CD4-positive, alpha-beta T cell treated with Interleukin-2 at 100 ng/mL for 4 hours (primary cell): ENCODE results near the gene IZUMO1R.
"Not testable (repeated sequence)": the region's sequence is repeated elsewhere in the genome, so short reads cannot be mapped to it uniquely, and the experiment has no call there.

Experiments used
- DNase-seq: peaks from one replicate; pipeline ENCODE4 v3.0.0-alpha.2; 2020; ENCODE audit warnings: low spot score

Gene IZUMO1R

DNA sequence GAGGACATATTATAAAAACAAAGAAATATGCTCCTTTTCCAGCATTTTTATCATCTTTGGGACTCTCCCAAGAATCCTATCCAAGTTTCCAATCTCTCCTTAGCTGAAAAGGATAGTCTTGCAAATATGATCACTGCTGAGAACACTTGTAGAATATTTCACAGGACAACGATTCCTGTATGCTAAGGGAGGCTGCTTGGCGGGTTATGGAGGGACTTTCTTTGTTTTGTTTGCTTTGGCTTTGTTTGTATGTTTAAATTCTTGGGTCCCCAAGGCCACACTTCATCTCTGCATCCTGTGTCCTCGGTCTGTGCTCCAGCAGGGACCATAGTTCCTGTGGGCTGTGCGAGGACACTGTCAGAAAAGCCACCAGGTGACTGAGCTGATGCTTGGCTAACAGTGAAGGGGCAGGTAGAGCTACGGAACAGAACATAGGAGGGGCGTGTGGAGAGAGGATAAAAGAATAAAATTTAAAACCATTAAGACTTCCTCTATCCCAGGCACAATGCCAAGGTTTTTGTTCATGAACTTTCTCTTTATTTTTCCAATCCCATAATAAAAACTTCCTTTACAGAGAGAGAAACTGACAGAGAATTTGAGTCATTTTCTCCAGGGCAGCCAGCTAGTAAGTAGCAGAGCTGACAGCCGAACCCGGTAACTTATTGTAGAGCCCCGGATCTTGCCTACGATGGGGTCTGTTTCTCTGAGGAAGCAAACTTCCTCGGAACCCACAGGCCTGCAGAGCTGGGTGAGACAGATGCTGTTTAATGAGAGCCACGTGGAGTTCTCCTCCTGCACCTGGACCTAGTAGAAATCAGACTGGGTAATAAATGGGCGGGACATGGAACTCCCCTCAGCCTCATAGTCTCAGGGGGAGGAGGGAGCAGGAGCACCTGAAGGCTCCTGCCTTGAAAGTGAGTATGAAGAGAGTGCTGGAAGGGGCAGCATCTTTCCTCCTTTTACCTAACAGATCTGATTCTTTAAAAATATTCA is at the start of gene IZUMO1R:
Gene IZUMO1R, plus strand, starts transcription at position 615 of the 993 bp plus-strand sequence. CDS start 1,057 bp downstream, outside the sequence.
- no peak for DNase-seq

DNA sequence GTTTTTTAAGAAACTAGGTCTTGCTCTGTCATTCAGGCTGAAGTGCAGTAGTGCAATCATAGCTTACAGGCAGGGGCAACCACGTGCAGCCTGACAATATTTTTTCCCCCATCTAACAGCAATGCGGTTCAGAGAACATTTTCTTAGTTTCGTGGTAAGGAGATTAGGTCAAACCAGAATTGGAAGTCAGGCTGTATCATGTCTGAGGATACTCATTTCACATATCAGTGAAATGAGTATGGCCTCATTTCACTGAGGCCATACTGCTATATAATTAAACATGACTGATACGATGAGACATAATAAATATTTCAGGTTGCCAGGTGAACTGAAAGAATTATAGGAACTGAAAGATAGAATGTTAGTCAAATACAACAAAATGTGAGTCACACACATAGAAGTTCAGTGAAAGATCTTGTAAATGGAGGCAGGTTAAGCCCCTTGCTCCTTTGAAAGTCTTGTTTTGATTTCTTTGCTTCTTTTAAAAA is 32.5 kb upstream of the IZUMO1R start:
- DNase-seq, result no peak

DNA sequence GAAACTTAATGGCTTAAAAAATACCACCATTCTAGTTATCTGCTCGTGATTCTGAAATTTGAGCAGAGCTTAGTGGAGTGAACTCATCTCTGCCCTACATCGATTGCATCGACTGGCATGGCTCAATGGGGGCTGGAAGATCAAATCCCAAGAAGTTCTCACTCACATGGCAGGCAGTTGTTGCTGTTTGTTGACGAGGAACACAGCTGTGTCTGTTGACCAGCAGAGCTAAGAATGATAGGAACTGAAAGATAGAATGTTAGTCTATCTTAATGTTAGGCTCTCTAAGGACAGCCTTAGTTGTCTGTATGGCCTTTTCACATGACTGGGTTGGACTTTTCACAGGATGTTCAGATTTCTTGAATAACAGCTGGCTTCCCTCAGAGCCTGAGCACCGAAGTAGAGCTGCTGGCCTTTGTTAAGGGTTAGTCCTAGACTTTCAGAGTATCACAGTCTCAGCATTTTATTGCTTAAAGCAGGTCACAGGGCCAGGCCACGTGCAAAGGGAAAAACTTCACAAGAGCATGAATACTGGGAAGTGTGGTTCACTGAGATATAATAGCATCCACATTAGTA is 31.6 kb upstream of the IZUMO1R start:
- no peak for DNase-seq

DNA sequence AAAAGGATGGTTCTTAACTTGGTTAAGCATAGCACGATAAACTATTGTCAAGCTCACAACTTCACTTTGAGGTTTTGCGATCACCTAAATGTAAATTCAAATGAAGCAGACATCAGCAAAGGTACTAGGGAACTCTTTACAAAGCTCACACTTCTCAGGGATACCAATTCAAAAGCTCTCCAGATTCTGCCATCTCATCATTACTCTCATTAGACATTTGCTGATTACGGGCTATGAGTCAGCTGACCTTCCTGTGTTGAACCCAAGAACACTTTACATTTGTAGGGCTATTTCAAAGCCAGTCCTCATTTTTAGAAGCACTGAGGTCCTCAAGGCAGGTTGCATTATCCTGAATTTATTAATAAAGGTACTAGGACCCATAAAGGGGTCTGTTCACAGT is 28.4 kb upstream of the IZUMO1R start:
- no peak for DNase-seq

DNA sequence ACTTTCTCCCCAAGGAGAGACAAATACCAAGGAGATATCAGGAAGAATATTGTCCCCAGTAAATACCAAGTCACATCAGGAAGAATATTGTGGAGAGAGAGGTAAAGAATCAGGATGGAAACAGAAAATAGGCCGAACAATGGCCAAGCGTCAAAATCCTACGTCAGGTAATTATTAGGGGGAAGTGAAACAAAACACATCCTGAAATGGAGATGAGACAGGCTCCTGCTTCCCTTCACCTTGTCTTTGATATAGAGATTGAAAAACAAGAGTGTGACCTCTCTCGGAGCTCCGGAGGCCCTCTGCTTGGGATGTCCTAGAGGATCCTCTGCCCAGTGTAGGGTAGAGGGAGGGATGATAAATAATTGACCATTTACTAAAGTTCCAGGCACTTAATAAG is 27.4 kb upstream of the IZUMO1R start:
- no peak for DNase-seq

DNA sequence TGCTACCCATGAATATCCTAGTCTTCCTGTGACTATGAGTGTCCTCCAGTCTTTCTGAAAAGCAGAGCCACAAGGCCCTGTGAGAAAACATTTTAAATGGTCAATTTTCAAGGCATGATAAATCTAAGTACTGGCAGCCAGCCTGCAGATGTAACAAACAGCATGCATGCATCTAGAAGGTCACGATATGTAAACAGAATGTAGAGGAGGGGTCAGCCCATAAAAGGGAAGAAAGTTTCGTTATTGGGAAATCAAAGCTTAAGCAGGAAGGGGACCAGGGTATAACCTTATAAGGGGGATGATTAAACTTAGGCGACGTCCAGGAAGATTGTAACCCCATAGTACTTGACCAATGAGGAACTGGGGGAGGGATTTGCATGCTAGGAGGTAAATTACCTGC is 26.2 kb upstream of the IZUMO1R start:
- not testable (repeated sequence) for DNase-seq

DNA sequence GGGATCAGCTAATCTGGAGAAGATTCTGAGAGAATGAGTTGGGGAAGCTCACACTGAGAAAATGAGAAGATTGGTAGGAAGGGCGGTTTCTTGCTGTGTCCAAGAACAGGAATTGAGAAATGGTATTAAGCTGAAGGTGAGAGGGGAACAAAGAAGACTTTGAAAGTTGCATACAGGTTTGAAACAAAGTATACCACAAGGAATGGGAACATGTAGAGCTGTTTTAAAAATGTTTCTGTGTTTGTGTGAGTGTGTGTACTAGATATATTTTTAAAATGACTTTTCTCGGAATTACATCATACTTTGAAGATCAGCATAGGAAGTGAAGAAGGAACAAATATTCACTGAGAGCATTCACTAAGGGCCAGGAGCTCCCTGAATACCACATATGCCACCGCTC is 24.4 kb upstream of the IZUMO1R start:
- no peak for DNase-seq

DNA sequence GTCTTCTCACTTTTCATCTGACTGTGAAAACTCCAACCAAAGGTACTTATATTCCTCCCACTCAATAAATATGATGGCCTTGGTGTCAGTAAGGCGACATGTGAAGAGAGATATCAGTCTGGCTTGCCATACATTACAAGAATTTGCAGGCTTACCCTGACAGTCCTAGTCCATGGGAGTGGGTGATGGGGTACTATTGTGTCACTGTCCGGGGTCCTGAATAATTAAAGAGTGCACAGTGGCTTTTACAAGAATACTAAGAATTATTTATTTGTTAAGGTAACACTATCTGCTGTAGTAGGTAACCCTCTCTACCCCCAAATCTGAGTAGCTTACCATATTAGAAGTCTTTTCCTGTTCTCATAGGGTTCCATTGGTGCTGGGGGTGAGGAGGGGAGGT is 23.1 kb upstream of the IZUMO1R start:
- DNase-seq, result no peak

DNA sequence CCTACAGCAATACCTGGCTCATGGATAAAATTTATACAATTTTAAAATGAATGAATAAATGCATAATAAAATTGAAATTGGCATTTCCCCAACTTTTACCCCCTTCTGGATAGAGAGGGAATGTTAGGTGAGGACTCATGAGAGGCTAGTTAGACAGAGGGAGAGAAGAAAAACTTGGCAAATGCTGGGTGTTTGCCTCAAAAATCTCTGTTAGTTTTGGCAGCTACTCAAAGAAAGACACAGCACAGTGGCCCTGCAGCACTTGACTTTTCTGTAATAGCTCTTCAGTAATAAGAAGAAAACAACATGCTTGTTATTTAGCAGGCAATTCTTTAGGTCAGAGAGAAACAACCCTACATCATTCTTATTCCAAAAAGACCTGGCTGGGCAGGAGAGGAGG is 20.7 kb upstream of the IZUMO1R start:
- no peak for DNase-seq

DNA sequence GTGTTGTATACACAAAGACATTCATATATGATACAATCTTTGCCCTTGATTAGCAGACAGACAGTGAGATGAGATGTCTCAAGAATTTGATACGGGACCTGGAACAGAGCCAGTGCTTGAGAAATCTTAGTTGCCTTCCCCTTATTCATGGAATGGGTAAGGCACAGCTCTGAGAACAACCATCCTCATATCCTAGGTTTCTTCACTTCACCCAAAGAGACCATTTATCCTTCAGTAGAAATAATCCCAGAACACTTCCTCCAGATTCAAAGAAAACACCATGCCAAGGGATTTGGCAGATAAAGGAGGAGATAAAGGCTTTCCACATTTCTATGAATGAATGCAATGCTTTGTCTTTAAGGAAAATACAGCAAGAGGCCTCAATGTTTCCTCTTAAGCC is 8.8 kb upstream of the IZUMO1R start:
- no peak for DNase-seq

DNA sequence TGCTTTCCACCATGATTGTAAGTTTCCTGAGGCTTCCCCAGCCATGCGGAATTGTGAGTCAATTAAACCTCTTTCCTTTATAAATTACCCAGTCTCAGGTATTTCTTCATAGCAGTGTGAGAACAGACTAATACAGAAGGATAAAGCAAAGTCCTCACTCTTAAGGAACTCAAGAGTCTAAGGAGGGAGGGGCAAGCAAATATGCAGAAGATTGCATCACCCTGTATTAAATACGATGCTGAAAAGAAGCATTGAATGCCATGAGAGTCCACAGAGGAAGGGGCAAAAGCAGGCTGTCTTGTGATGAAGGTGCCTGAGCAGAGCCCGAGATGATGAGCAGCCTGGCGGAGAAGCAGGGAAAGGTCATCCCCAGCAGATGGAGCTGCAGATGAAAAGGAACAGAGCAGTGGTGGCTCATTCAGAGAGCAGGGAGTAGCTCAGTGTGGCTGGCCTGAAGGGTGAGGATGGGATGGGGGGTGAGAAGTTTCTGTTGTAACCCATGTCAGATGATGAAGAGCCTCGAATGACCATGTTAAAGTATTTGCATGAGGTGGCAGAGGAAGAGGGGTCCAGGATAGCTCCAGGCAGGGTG is 6.3 kb upstream of the IZUMO1R start:
- DNase-seq, result no peak

DNA sequence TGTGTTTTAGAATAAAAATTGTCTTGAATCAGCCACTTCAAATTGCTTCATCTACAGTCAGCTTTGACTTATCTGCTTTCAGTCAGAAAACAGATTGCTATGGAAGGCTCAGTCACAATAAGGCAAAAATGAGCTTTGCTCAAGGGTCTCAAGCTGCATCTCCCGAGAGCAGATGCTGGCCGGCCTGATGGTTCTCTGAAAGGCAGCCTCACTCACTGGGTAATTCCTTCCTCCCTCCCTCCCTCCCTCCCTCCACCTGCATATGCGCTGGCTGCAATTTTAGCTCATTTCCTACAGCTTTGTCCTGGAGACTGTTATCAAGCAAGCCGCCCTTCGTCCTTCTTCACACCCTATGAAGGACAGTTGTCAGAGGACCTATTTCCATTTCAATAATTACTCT is 1.6 kb upstream of the IZUMO1R start:
- no peak for DNase-seq

DNA sequence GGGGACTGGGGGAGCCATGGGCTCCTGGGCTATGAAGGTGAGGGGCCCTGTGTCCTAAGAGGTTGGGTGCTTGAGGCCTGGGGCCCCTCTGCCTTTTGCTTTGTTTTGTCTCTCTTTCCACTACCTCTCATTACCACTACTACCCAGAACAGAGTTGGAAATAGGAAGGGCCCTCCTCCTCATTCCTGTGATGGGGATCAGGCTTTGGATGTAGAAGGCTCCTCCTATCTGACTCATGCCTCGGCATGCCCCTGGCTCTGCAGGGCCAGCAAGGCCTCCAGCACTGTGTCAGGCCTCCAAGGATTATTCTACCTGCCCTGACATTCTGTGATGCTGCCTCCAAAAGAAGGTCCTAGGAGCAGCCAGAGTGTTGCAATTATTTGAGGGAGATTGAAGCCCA is 766 bp downstream of the IZUMO1R start:
- no peak for DNase-seq

DNA sequence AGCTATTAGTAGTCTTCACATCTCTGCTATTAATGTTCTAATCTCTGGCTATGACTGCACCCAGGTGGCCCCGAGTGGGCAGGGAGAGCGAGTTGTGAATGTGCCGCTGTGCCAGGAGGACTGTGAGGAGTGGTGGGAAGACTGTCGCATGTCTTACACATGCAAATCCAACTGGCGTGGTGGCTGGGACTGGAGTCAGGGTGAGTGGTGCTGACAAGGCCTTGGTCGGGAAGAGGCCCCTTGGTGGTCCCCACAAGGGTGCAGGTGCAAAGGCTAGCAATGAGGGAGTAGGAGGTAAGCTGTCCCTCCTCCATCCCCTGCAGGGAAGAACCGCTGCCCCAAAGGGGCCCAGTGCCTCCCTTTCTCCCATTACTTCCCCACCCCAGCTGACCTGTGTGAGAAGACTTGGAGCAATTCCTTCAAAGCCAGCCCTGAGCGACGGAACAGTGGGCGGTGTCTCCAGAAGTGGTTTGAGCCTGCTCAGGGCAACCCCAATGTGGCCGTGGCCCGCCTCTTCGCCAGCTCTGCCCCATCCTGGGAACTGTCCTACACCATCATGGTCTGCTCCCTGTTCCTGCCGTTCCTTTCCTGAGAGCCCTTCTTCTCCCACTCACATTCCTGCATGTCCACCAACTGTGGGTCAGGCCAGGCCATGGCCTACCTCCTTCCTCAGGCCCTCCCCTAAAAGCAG is 2.9 kb downstream of the IZUMO1R start:
- no peak for DNase-seq

DNA sequence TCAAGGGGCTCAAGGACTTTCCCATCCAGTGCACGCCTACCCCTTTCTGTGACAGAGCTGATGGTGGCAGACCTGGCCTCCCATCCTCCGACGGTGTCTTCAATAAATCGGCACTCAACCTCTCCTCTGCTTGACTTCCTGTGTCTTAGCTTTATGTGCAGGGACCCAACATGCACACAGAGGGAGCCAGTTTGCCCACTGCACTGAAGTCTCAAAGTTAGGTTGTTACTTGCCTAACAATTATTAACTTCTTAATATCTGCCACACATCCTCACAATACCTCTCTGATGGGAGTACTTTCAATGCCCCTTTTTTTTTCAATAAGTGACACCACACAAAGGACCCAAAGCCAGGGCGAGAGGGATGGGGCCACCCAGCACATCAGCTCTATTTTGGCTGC is 3.6 kb downstream of the IZUMO1R start:
- no peak for DNase-seq

DNA sequence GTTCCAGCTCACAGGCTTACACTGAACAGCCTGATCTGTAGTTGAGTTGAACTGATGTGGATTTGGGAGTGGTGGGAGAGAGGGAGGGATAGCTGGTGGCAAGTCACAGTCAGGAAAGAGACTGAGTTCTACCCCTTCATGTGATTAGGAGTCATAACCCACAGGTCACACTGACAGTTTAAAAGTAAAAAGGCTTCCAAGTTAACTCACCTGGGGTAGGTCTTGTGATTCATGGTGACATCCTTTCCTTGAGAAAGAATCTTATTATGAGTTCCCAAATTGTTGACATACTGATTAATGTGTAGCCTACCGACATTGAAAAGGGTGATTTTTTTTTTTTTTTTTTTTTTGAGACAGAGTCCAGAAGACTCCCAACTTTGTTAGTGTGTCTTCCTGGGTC is 5.4 kb downstream of the IZUMO1R start:
- no peak for DNase-seq

DNA sequence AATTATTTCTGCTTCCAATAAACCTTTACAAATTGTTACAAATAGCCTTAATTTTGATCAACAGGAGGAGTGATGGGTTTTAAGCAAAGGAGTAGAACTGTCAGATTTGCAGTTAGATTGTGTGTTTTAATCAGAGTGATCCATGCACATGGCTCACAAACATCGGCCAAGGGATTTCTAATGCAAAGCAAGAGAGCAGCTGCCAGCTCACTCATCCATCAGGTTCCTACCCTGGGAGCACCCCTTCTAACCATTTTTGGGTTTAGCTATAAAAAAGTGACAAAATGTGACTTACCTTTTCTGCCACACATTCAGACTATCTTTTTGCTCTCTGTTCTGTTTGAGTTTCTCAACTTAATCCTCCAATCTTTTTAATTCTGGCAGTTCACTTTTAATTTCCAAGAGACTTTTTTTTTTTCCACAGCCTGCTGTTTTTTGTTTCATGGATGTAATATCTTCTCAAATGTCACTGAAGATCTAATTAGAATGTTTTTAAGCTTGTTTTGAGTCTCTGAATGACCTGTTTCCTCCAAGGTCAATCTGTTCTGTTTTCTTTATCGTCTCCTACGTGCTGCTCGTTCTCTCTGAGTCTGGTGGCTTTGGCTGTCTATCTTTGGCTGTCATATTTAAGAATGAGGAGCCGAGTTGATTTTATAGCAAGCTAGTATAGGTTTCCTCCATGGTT is 6.0 kb downstream of the IZUMO1R start:
- no peak for DNase-seq

DNA sequence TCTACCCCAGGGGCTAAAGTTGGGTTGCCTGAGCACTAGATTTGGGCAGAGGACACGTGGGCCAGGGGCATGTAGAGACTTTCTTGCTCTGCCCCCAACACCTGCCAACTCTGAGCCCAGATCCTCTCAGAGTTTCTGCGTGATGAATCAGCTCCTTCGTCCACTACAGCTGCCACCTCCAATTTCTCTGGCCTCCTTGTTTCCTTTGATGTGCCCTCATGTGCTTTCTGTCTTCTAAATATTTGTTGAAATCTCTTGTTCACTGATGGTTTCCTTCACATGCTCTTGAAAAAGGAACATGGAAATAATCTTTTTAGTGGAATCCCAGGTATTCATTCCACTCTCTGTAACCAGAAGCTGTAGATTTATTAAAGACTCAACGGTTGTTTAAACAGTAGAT is 8.0 kb downstream of the IZUMO1R start:
- no peak for DNase-seq

DNA sequence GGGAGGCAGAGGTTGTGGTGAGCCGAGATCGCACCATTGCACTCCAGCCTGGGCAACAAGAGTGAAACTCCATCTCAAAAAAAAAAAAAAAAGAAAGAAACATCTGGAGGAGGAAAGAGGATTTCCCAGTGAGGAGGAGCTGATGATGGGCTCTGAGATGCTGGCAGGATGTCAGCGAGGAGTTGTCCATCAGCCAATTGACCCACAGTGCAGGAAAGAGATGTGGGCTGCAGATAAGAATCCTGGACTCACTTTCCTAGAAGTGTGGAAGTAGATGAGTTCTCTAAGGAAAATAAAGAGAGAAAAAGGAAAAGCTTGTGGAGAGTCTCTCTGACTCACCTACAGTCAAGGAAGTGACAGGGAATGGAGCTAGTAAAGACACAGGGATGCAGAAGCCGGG is 9.7 kb downstream of the IZUMO1R start:
- DNase-seq, result no peak

DNA sequence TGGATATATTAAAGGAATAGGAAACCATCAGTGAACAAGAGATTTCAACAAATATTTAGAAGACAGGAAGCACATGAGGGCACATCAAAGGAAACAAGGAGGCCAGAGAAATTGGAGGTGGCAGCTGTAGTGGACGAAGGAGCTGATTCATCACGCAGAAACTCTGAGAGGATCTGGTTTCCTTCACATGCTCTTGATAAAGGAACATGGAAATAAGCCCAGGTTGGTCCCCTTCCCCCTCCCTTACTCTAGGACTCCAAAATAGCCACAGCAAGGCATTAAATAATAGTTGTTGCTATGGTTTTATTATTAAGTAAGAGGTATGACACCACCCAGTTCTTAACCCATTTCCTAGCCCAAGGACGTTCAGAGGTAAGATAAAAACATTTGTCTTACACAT is 11.3 kb downstream of the IZUMO1R start:
- no peak for DNase-seq

DNA sequence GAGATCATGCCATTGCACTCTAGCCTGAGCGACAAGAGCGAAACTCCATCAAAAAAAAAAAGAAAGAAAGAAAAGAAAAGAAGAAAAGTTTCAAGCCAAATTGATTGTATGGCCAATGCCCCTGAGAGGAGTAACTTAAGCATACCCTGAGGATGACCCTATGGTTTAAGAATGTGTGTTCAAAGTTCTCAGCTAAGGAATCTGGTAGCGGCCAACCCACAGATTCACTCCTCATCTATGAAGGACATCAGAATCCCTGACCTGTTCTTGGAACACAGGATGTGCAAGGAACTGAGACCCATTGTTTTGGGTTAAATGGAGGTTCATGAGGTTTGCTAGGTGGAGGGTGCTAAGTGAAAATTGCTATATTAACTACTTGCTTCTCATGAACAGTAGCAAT is 18.1 kb downstream of the IZUMO1R start:
- DNase-seq, result no peak

DNA sequence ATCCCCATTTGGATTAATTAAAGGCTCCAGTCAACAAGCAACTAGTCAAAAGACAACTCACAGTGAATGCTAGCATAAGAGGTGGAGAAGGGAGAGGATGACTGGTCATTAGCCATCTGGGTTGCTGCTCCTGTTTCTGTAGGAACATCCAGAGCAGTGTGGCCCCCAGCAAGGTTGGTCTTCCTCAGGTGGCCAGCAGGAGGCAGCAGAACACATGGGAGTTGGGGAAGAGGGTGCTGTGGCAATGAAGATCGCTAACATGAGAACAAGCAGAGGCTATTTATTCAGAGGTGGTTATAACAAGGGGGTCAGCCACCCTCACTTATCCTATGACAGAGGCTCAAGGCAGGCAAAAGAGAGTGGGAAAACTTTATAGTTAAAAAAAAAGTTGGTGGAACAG is 21.3 kb downstream of the IZUMO1R start:
- DNase-seq, result peak; percentile 59
